Measurements from ENCODE around the gene WDR70.

WDR70 gene

GRCh38 chr5:37638897-37639296 lies 259.8 kb downstream of the WDR70 start:
- Histone ChIP-seq H3F3A (ENCODE audit: insufficient read depth) (no peaks in the 10 kb centered on the region), H3K4me3 (ENCODE audit: insufficient read depth, low read length, poor library complexity, severe bottlenecking) (no peak overlapping the region), H2AFZ (ENCODE audit: low read depth, low read length, severe bottlenecking) (no peak overlapping the region), H3K9me2 (replicated peaks; ENCODE audit: insufficient read depth, low read length) (no peaks in the 10 kb centered on the region), H3K79me2 (ENCODE audit: insufficient read depth, low read length) (no peaks in the 10 kb centered on the region), H3K27ac (ENCODE audit: low read depth, low read length) (no peak overlapping the region), H3K9me3 (ENCODE audit: insufficient read depth, low read length) (no peaks in the 10 kb centered on the region), H3K9ac (ENCODE audit: low read length) (no peak overlapping the region), H4K20me1 (ENCODE audit: low read depth, low read length) (no peaks in the 10 kb centered on the region), H3K27me3 (ENCODE audit: low read length) (no peaks in the 10 kb centered on the region), H3K36me3 (ENCODE audit: low read length) (no peaks in the 10 kb centered on the region), H3K4me2 (ENCODE audit: low read depth, low read length, poor library complexity, severe bottlenecking) (no peak overlapping the region)
- TF ChIP-seq CTCF (IDR thresholded peaks at IDR 0.05; ENCODE audit: insufficient read depth, low read length, poor library complexity, severe bottlenecking) (no peak), EZH2phosphoT487 (conservative IDR thresholded peaks at IDR 0.05; ENCODE audit: low read length) (no peak)

- Histone ChIP-seq H3K27ac (ENCODE audit: low read depth, low read length) (no peak overlapping the region), H4K20me1 (ENCODE audit: low read depth, low read length) (no peaks in the 10 kb centered on the region), H3K9me3 (ENCODE audit: insufficient read depth, low read length) (no peaks in the 10 kb centered on the region), H3K9ac (ENCODE audit: low read length) (no peak overlapping the region), H3K4me3 (ENCODE audit: insufficient read depth, low read length, poor library complexity, severe bottlenecking) (no peak overlapping the region), H3K79me2 (ENCODE audit: insufficient read depth, low read length) (no peaks in the 10 kb centered on the region), H2AFZ (ENCODE audit: low read depth, low read length, severe bottlenecking) (no peak overlapping the region), H3F3A (ENCODE audit: insufficient read depth) (no peaks in the 10 kb centered on the region), H3K36me3 (ENCODE audit: low read length) (peaks cover 2% of the 10 kb centered on the region; the same call in 1 of the 2 replicates), H3K9me2 (replicated peaks; ENCODE audit: insufficient read depth, low read length) (no peaks in the 10 kb centered on the region), H3K4me2 (ENCODE audit: low read depth, low read length, poor library complexity, severe bottlenecking) (no peak overlapping the region), H3K27me3 (ENCODE audit: low read length) (no peaks in the 10 kb centered on the region)
- TF ChIP-seq CTCF (IDR thresholded peaks at IDR 0.05; ENCODE audit: insufficient read depth, low read length, poor library complexity, severe bottlenecking) (no peak), EZH2phosphoT487 (conservative IDR thresholded peaks at IDR 0.05; ENCODE audit: low read length) (no peak)
These were observed 261.0 kb downstream of the WDR70 start for GRCh38 chr5:37640088-37640487.

- H3K9ac ChIP-seq (ENCODE audit: low read length), result no peak overlapping the region
- no peaks in the 10 kb centered on the region for H3K79me2 ChIP-seq (ENCODE audit: insufficient read depth, low read length)
- no peaks in the 10 kb centered on the region for H3F3A ChIP-seq (ENCODE audit: insufficient read depth)
- H4K20me1 ChIP-seq (ENCODE audit: low read depth, low read length), result no peaks in the 10 kb centered on the region
- no peaks in the 10 kb centered on the region for H3K9me2 ChIP-seq (replicated peaks; ENCODE audit: insufficient read depth, low read length)
- TF ChIP-seq CTCF (IDR thresholded peaks at IDR 0.05; ENCODE audit: insufficient read depth, low read length, poor library complexity, severe bottlenecking), result no peak
- no peak for TF ChIP-seq EZH2phosphoT487 (conservative IDR thresholded peaks at IDR 0.05; ENCODE audit: low read length)
- no peak overlapping the region for H3K4me2 ChIP-seq (ENCODE audit: low read depth, low read length, poor library complexity, severe bottlenecking)
- H3K27me3 ChIP-seq (ENCODE audit: low read length), result no peaks in the 10 kb centered on the region
- H3K27ac ChIP-seq (ENCODE audit: low read depth, low read length), result no peak overlapping the region
- no peak overlapping the region for H2AFZ ChIP-seq (ENCODE audit: low read depth, low read length, severe bottlenecking)
- no peak overlapping the region for H3K4me3 ChIP-seq (ENCODE audit: insufficient read depth, low read length, poor library complexity, severe bottlenecking)
- no peaks in the 10 kb centered on the region for H3K9me3 ChIP-seq (ENCODE audit: insufficient read depth, low read length)
- peaks cover 5% of the 10 kb centered on the region; the same call in 1 of the 2 replicates for H3K36me3 ChIP-seq (ENCODE audit: low read length)
These were observed 262.8 kb downstream of the WDR70 start for GRCh38 chr5:37641933-37642332.
